Measurements from ENCODE around the gene GOLM1.

GOLM1 gene

DNA sequence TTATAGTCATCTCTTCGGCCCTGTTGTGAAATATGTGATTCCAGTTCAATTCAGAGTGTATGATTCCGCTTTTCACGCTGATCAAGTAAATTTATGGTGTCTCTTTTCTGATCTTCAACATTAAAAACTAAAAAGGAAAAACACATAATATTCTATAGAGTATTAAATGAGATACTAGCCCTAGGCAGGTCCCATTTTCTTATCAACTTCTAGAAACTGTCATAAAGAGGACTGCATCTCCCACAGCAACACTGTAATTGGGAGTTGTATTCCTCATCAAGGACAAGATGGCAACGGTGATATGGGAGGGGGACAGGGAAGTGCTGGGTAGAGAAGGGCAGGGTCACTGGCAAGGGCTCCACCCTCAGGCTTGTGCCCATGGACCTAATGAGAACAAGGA lies 71.6 kb downstream of the GOLM1 start:
- no peak for TF ChIP-seq CTCF (conservative IDR thresholded peaks at IDR 0.05; ENCODE audit: control insufficient read depth, insufficient read depth, low read depth, low read length)
- no peak overlapping the region for H3K4me3 ChIP-seq (ENCODE audit: control insufficient read depth, low read depth, low read length)
- DNase-seq (ENCODE audit: low read depth) = no peak

GRCh38 chr9:86022687-86023266 lies 76.6 kb downstream of the GOLM1 start:
- no peak for DNase-seq (ENCODE audit: low read depth)
- no peak overlapping the region for H3K4me3 ChIP-seq (ENCODE audit: control insufficient read depth, low read depth, low read length)
- TF ChIP-seq CTCF (conservative IDR thresholded peaks at IDR 0.05; ENCODE audit: control insufficient read depth, insufficient read depth, low read depth, low read length) = no peak

GRCh38 chr9:86021166-86021565 lies 78.2 kb downstream of the GOLM1 start:
- DNase-seq (ENCODE audit: low read depth) = no peak
- TF ChIP-seq CTCF (conservative IDR thresholded peaks at IDR 0.05; ENCODE audit: control insufficient read depth, insufficient read depth, low read depth, low read length) = no peak
- H3K4me3 ChIP-seq (ENCODE audit: control insufficient read depth, low read depth, low read length) = no peak overlapping the region

DNA sequence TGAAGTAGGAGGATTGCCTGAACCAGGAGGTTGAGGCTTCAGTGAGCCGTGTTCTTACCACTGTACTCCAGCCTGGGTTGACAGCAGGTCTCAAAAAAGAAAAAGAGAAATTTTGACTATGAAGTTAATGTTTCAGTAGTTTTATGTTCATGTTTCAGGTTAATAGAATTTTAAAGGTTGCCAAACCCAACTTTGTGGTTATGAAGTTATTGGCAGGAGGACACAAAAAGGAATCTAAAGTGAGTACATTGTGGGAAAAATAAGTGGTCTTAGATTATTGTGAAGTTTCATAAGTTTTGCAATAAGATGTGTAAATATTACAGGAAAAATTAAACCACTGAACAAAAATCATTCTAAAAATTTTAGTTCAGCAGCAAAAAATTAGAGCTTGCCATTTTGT lies 78.6 kb downstream of the GOLM1 start:
- no peak overlapping the region for H3K4me3 ChIP-seq (ENCODE audit: control insufficient read depth, low read depth, low read length)
- no peak for TF ChIP-seq CTCF (conservative IDR thresholded peaks at IDR 0.05; ENCODE audit: control insufficient read depth, insufficient read depth, low read depth, low read length)
- DNase-seq (ENCODE audit: low read depth) = no peak

- TF ChIP-seq CTCF (conservative IDR thresholded peaks at IDR 0.05; ENCODE audit: control insufficient read depth, insufficient read depth, low read depth, low read length) = no peak
- DNase-seq (ENCODE audit: low read depth) = no peak
- no peak overlapping the region for H3K4me3 ChIP-seq (ENCODE audit: control insufficient read depth, low read depth, low read length)
These were observed 90.2 kb downstream of the GOLM1 start for GRCh38 chr9:86009133-86009532.

- DNase-seq (ENCODE audit: low read depth) = no peak
These were observed 94.0 kb downstream of the GOLM1 start for GRCh38 chr9:86005253-86005775.

More at GRCh38 chr9:86005253-86005775, 94.0 kb downstream of the GOLM1 start:
- no peak for TF ChIP-seq CTCF (conservative IDR thresholded peaks at IDR 0.05; ENCODE audit: control insufficient read depth, insufficient read depth, low read depth, low read length)
- H3K4me3 ChIP-seq (ENCODE audit: control insufficient read depth, low read depth, low read length) = no peak overlapping the region
